Activated CD4-positive, alpha-beta T cell treated with anti-CD3 and anti-CD28 coated beads, Interleukin-2, amount 50 U/mL, for 16 hours (primary cell): ENCODE measurements around the gene PTBP3.
A peak's percentile ranks its signal among the peaks of the same experiment; 100 is the strongest.
"Not testable (repeated sequence)": the region's sequence is repeated elsewhere in the genome, so short reads cannot be mapped to it uniquely, and the experiment has no call there.

Source experiments
- DNase-seq: peaks from one replicate; pipeline ENCODE4 v3.0.0-alpha.2; 2020

Gene PTBP3

GRCh38 chr9:112193572-112194288 lies 139.7 kb downstream of the PTBP3 start:
- no peak for DNase-seq

- not testable (repeated sequence) for DNase-seq
Observed at GRCh38 chr9:112190320-112190719, 143.1 kb downstream of the PTBP3 start.

GRCh38 chr9:112188884-112189283 lies 144.5 kb downstream of the PTBP3 start:
- no peak for DNase-seq

- DNase-seq = no peak
Observed at GRCh38 chr9:112187404-112187803, 146.0 kb downstream of the PTBP3 start.

GRCh38 chr9:112186695-112187094 lies 146.7 kb downstream of the PTBP3 start:
- DNase-seq = no peak

- no peak for DNase-seq
Observed at GRCh38 chr9:112184946-112185345, 148.5 kb downstream of the PTBP3 start.

GRCh38 chr9:112184221-112184620 lies 149.2 kb downstream of the PTBP3 start:
- no peak for DNase-seq

- DNase-seq = peak; percentile 74
Observed at GRCh38 chr9:112180387-112180881, 153.0 kb downstream of the PTBP3 start.

- no peak for DNase-seq
Observed at GRCh38 chr9:112179816-112180215, 153.6 kb downstream of the PTBP3 start.

GRCh38 chr9:112176524-112176923 lies 156.9 kb downstream of the PTBP3 start:
- DNase-seq = no peak

GRCh38 chr9:112175796-112176315 lies 157.6 kb downstream of the PTBP3 start:
- DNase-seq = no peak

GRCh38 chr9:112174965-112175795 lies 158.2 kb downstream of the PTBP3 start, which contains the start of gene SUSD1:
Gene SUSD1 (minus strand): TSS chr9:112175297. CDS start chr9:112175235, 62 bp downstream.
- no peak for DNase-seq

GRCh38 chr9:112174222-112174964 lies 159.0 kb downstream of the PTBP3 start:
- DNase-seq = peak; percentile 83

GRCh38 chr9:112173489-112174221 lies 159.8 kb downstream of the PTBP3 start:
- DNase-seq = no peak

GRCh38 chr9:112170968-112171367 lies 162.5 kb downstream of the PTBP3 start:
- DNase-seq = no peak

- DNase-seq = no peak
Observed at GRCh38 chr9:112170235-112170634, 163.2 kb downstream of the PTBP3 start.

- DNase-seq = no peak
Observed at GRCh38 chr9:112169368-112169767, 164.1 kb downstream of the PTBP3 start.

- DNase-seq = no peak
Observed at GRCh38 chr9:112168197-112168596, 165.2 kb downstream of the PTBP3 start.
